ENCODE results near the gene NHLRC4.

NHLRC4 gene

GRCh38 chr16:531494-532125 lies 35.2 kb upstream of the NHLRC4 start:
- DNase-seq: no peak

- no peak for DNase-seq
These were observed 33.2 kb upstream of the NHLRC4 start for GRCh38 chr16:533391-534123.

GRCh38 chr16:534135-534534 lies 32.7 kb upstream of the NHLRC4 start:
- DNase-seq: no peak

GRCh38 chr16:534856-535445 lies 31.9 kb upstream of the NHLRC4 start:
- no peak for DNase-seq

GRCh38 chr16:535446-536405 lies 31.1 kb upstream of the NHLRC4 start:
- peak in 1 of 2 donors; percentile 23 for DNase-seq

- DNase-seq: no peak
These were observed 30.1 kb upstream of the NHLRC4 start for GRCh38 chr16:536746-537145.

GRCh38 chr16:537415-538335 lies 29.1 kb upstream of the NHLRC4 start:
- DNase-seq: no peak

GRCh38 chr16:539901-540530 lies 26.8 kb upstream of the NHLRC4 start:
- DNase-seq: no peak

GRCh38 chr16:540645-541340 lies 26.0 kb upstream of the NHLRC4 start:
- no peak for DNase-seq

GRCh38 chr16:543301-544164 lies 23.3 kb upstream of the NHLRC4 start:
- DNase-seq: no peak

GRCh38 chr16:544517-544916 lies 22.3 kb upstream of the NHLRC4 start:
- no peak for DNase-seq

GRCh38 chr16:546909-547770 lies 19.7 kb upstream of the NHLRC4 start:
- DNase-seq: no peak

GRCh38 chr16:548586-548985 lies 18.2 kb upstream of the NHLRC4 start:
- no peak for DNase-seq

- no peak for DNase-seq
These were observed 17.1 kb upstream of the NHLRC4 start for GRCh38 chr16:549544-550263.

GRCh38 chr16:551210-551609 lies 15.6 kb upstream of the NHLRC4 start:
- no peak for DNase-seq

GRCh38 chr16:552171-552570 lies 14.6 kb upstream of the NHLRC4 start:
- DNase-seq: no peak

- no peak for DNase-seq
These were observed 13.1 kb upstream of the NHLRC4 start for GRCh38 chr16:553601-554296.

GRCh38 chr16:554297-554621 lies 12.5 kb upstream of the NHLRC4 start:
- no peak for DNase-seq

All from bone marrow (tissue), 2 donors.